ENCODE data around the gene PRDX6. TPM values are rescaled to one million over a fixed set of nuclear protein-coding genes. Genes with fewer than 3 reads are reported as not detected.

The PRDX6 gene
- total and polyA plus RNA-seq, 10 of the 15 experiments (the other 5 are each of a cell fraction or from before 2014, with no cell fraction given), result 70.7 to 230 (median 138) TPM

GRCh38 chr1:173433751-173434326 is 43.3 kb upstream of the PRDX6 start (continued):
- TF ChIP-seq MXI1 (IDR thresholded peaks at IDR 0.05; ENCODE audit: low read depth, low read length) (no peak), LARP7 (IDR thresholded peaks at IDR 0.05) (no peak)

- FAIRE-seq (no peak), DNase-seq (ENCODE audit: low read depth, low spot score) (no peak), ATAC-seq (no peak)
- SMC1A ChIA-PET (ENCODE audit: uncharacterized antibody, unreplicated experiment), result no interaction called here
- CTCF ChIA-PET, result no interaction called here
- no TSS peak for BruUV-seq (replicated peaks)
- Histone ChIP-seq H3K4me1 (ENCODE audit: control insufficient read depth, insufficient read depth, low read length) (no peaks in the 10 kb centered on the region), H3K79me2 (ENCODE audit: control insufficient read depth, insufficient read depth, low read length) (no peaks in the 10 kb centered on the region), H3K4me3 (no peak overlapping the region), H3K4me2 (ENCODE audit: control insufficient read depth, insufficient read depth) (no peak overlapping the region), H3K27me3 (replicated peaks in 1 of 2; ENCODE audit: control insufficient read depth in 2 of 2, insufficient read depth in 2 of 2, low read length in 1 of 2) (no peaks in the 10 kb centered on the region), H3K9ac (ENCODE audit: control insufficient read depth, insufficient read depth, low read length) (no peak overlapping the region), H2AFZ (ENCODE audit: control insufficient read depth, low read depth, low read length) (no peak overlapping the region), H3K9me3 (replicated peaks; ENCODE audit: control insufficient read depth, insufficient read depth, low read length) (no peaks in the 10 kb centered on the region), H3K36me3 (ENCODE audit: control insufficient read depth in 2 of 2, insufficient read depth in 2 of 2, low read length in 1 of 2) (no peaks in the 10 kb centered on the region), H3K27ac (ENCODE audit: control insufficient read depth, insufficient read depth) (no peak overlapping the region), H4K20me1 (ENCODE audit: control insufficient read depth, insufficient read depth) (no peaks in the 10 kb centered on the region)
- TF ChIP-seq, protein P1, sequence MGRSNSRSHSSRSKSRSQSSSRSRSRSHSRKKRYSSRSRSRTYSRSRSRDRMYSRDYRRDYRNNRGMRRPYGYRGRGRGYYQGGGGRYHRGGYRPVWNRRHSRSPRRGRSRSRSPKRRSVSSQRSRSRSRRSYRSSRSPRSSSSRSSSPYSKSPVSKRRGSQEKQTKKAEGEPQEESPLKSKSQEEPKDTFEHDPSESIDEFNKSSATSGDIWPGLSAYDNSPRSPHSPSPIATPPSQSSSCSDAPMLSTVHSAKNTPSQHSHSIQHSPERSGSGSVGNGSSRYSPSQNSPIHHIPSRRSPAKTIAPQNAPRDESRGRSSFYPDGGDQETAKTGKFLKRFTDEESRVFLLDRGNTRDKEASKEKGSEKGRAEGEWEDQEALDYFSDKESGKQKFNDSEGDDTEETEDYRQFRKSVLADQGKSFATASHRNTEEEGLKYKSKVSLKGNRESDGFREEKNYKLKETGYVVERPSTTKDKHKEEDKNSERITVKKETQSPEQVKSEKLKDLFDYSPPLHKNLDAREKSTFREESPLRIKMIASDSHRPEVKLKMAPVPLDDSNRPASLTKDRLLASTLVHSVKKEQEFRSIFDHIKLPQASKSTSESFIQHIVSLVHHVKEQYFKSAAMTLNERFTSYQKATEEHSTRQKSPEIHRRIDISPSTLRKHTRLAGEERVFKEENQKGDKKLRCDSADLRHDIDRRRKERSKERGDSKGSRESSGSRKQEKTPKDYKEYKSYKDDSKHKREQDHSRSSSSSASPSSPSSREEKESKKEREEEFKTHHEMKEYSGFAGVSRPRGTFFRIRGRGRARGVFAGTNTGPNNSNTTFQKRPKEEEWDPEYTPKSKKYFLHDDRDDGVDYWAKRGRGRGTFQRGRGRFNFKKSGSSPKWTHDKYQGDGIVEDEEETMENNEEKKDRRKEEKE (IDR thresholded peaks at IDR 0.05), result no peak
- no peak for TF ChIP-seq ZNF207 (IDR thresholded peaks at IDR 0.05; ENCODE audit: borderline replicate concordance)
- TF ChIP-seq ETV6 (conservative IDR thresholded peaks at IDR 0.05 in 1 of 2, IDR thresholded peaks at IDR 0.05 in 1 of 2; ENCODE audit: borderline replicate concordance in 1 of 2, low read depth in 1 of 2), result no peak
- TF ChIP-seq TCF7 (IDR thresholded peaks at IDR 0.05; ENCODE audit: borderline replicate concordance), result no peak
- TF ChIP-seq CBX3 (IDR thresholded peaks at IDR 0.05; ENCODE audit: borderline replicate concordance, low read depth), result no peak
- TF ChIP-seq ELK1 (IDR thresholded peaks at IDR 0.05; ENCODE audit: low read depth, low read length), result no peak
- no peak for TF ChIP-seq EED (IDR thresholded peaks at IDR 0.05; ENCODE audit: low read depth)
- no peak for TF ChIP-seq CBX5 (IDR thresholded peaks at IDR 0.05; ENCODE audit: low read depth)
- TF ChIP-seq BHLHE40 (IDR thresholded peaks at IDR 0.05; ENCODE audit: borderline replicate concordance in 1 of 2, low read depth in 2 of 2, low read length in 1 of 2), result no peak
- WGBS (ENCODE audit: insufficient coverage, insufficient replicate concordance, low lambda C conversion rate, missing lambda C conversion rate), result 84% methylated on average over 5 of the region's 5 CpGs
- in situ Hi-C loops (cut with MboI) (loop anchor here (10.0 to 25.0 kb wide), 3 partner anchors 638 to 1308 kb away; no protein-coding TSS in a partner anchor), intact Hi-C loops (cut with micrococcal nuclease; ENCODE audit: unreplicated experiment) (loop anchor here (10.0 kb wide), 2 partner anchors 278 to 508 kb away; partner anchors contain the start of gene KLHL20)
- POLR2A ChIA-PET, result no interaction called here
- RAD21 ChIA-PET (ENCODE audit: unreplicated experiment), result no interaction called here
Observed at GRCh38 chr1:173436841-173437428, 40.2 kb upstream of the PRDX6 start.
